ENCODE measurements around the gene SNU13.
"Not testable (repeated sequence)": the region's sequence is repeated elsewhere in the genome, so short reads cannot be mapped to it uniquely, and the experiment has no call there.

The SNU13 gene

GRCh38 chr22:41688365-41689211 is at the start of gene SNU13:
TSS of gene SNU13 (minus strand) at chr22:41688867. CDS start at chr22:41688796, 71 bp downstream.
- DNase-seq (ENCODE audit: low read depth) = peak; percentile 84

DNA sequence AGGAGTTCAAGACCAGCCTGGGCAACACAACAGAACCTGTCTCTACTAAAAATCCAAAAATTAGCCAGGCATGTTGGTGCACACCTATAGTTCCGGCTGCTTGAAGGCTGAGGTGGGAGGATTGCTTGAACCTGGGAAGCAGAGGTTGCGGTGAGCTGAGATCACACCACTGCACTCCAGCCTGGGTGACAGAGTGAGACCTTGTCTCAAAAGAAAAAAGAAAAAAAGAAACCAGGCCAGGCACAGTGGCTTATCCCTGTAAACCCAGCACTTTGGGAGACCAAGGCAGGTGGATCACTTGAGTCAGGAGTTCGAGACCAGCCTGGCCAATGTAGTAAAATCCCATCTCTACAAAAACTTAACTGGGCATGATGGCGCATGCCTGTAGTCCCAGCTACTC is 44.6 kb upstream of the SNU13 start:
- not testable (repeated sequence) for DNase-seq (ENCODE audit: low read depth)

- no peak for DNase-seq (ENCODE audit: low read depth)
These were observed 43.6 kb upstream of the SNU13 start for GRCh38 chr22:41732096-41732772.

DNA sequence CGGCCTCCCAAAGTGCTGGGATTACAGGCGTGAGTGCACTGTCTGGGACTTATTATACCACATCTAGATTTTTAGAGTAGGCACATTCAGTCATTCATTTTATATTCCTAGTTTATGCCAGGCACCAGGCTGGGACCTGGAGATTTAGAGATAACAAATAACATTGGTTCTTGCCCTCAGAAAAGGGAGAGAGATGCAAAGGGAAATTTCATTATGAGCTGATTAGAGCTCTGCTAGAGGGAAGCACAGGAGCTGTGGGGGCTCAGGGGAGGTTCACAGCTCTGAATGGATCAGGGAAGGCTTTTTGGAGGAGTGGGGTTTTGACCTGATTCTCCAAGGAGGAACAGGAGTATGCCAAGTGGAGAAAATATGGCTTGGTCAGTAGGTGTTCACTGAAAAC is 42.9 kb upstream of the SNU13 start:
- no peak for DNase-seq (ENCODE audit: low read depth)

GRCh38 chr22:41725510-41726110 is 36.9 kb upstream of the SNU13 start:
- DNase-seq (ENCODE audit: low read depth) = no peak

DNA sequence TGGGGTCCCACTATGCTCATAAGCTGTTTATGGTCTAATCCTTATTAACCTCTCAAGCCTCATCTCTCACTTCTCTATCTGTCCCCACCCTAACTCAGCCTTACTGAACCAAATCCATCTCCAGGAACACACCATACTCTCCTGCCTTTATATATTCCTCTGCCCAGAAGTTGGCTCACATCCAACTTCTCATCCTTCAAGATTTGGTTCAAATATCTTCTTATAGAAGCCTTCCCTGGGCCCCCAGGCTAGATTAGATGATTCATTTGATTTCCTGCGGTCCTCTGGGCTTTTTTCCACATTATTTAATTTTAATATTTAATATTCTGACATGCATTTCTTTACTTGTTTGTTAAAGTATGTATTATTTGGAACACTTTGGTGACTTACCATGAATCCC is 33.8 kb upstream of the SNU13 start:
- no peak for DNase-seq (ENCODE audit: low read depth)

DNA sequence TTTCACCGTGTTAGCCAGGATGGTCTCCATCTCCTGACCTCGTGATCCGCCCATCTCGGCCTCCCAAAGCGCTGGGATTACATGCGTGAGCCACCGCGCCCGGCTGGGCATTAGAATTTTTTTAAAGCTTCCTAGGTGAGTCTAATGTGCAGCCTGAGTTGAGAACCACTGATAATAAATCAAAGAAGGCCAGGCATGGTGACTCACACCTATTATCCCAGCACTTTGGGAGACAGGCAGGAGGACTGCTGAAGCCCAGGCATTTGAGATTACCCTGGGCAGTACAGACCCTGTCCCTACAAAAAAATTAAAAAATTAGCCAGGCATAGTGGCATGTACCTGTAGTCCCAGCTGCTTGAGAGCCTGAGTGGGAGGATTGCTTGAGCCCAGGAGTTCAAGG is 24.3 kb upstream of the SNU13 start:
- DNase-seq (ENCODE audit: low read depth) = no peak

DNA sequence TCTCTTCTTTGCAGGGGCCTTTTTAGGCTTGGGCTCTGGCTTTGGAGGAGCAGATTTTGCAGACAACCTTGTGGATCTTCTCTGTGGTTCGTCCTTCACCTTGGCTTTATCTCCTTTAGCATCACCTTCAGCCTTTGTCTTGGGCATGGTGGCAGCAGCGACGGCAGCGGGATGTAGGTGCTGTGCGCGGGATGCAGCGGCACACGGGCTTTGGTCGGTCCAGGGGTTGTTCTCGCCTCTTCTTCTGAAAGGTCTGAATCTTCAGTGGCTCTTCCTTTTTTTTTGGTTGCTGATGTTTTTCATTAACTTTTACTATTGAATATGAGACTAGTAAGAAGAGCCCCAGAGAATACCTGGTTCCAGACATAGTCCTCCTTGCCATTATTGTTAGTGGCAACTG is 20.7 kb upstream of the SNU13 start:
- no peak for DNase-seq (ENCODE audit: low read depth)

DNA sequence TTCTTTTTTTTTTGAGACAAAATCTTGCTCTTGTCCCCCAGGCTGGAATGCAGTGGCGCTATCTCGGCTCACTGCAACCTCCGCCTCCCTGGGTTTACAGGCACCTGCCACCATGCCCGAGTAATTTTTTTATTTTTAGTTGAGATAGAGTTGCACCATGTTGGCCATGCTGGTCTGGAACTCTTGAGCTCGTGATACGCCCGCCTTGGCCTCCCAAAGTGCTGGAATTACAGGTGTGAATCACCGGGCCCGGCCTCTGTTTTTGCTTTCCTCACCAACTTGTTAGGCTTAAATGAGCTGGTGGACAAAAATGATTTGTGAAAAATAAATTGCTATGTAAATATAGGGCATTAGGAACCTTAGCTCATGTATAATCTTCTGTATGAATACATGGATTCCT is 14.1 kb upstream of the SNU13 start:
- DNase-seq (ENCODE audit: low read depth) = no peak

- no peak for DNase-seq (ENCODE audit: low read depth)
These were observed 11.4 kb upstream of the SNU13 start for GRCh38 chr22:41700108-41700364.

- DNase-seq (ENCODE audit: low read depth) = peak; percentile 85
These were observed 10.8 kb upstream of the SNU13 start, which contains the start of gene MEI1 for GRCh38 chr22:41699264-41700107. TSS of gene MEI1 (plus strand) at chr22:41699503. CDS start at chr22:41699539, 36 bp downstream.

GRCh38 chr22:41697126-41697775 is 8.6 kb upstream of the SNU13 start:
- peak; percentile 92 for DNase-seq (ENCODE audit: low read depth)

DNA sequence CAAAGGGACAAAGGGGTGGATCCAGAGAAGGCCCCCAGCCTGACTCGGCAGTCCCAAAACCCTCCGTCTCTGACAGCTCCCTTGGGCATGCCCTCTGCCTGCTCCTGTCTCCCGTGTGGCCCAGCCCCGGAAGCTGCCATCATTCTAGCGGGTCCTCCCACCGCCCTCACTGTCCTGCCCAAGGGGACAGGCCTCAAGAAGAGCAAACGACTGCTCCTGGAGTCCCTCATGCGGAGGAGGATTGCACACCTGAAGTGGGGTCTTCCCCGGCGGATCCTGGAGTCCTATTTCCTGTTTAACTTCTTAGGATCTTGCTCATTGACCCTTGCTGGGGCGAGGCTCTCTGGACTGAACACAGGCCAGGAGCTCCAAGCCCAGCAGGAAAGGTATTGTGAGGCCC is 8.0 kb upstream of the SNU13 start:
- DNase-seq (ENCODE audit: low read depth) = no peak

- DNase-seq (ENCODE audit: low read depth) = no peak
These were observed 6.5 kb upstream of the SNU13 start for GRCh38 chr22:41695211-41695610.

DNA sequence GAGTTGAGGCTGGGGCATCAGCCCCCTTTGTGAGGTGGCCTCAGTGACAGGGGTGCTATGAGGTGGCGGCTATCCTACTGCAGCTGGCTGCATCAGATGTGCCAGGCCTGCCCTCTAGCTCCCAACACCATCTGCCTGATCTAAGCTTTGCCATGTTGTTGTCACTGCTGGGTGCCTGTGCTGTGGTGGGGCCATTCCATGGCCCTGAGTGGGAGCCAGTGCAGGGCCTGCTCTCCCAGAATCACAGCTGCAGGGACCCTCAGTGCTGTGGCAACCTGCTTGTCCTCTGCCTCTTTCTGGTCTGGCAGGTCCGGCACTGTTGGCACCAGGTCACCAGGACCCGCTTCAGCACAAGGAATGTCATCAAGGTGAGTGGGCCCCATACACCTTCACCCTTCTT is 1.8 kb upstream of the SNU13 start:
- DNase-seq (ENCODE audit: low read depth) = no peak

GRCh38 chr22:41687901-41688364 is 734 bp downstream of the SNU13 start:
- DNase-seq (ENCODE audit: low read depth) = no peak

- not testable (repeated sequence) for DNase-seq (ENCODE audit: low read depth)
These were observed 1.8 kb downstream of the SNU13 start for GRCh38 chr22:41686890-41687289.

DNA sequence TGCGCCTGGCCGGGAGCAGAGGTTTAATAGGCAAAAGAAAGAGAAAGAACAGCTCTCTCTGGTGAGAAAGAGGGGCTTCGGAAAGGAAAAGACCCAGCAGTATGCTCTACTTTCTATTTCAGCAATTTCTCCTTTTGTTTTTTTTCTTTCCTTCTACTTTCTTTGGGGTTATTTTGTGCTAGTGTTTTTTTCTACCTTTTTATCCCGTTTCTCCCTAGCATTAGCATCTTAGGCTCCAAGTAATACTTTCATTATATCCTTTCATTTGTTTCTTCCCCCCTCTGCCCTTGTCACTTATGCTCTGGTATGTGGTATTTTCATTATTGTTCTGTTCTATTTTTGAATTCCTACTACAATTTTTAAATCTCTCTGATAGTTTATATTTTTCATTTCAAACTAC is 4.5 kb downstream of the SNU13 start:
- DNase-seq (ENCODE audit: low read depth) = no peak

DNA sequence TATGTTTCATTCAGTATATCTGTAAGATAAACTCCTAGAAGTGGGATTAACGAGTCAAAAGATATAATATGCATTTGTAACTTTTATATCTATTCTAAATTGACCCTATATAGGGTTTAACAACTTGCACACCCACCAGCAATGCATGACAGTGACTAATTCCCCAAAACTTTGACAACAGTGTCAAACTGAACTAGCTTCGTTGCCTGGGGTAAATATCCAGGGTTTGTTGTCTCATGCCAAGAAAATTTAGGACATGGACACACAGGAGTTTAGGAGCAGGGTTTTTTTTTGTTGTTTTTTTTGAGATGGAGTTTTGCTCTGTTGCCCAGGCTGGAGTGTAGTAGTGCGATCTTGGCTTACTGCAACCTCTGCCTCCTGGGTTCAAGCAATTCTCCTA is 5.1 kb downstream of the SNU13 start:
- no peak for DNase-seq (ENCODE audit: low read depth)

DNA sequence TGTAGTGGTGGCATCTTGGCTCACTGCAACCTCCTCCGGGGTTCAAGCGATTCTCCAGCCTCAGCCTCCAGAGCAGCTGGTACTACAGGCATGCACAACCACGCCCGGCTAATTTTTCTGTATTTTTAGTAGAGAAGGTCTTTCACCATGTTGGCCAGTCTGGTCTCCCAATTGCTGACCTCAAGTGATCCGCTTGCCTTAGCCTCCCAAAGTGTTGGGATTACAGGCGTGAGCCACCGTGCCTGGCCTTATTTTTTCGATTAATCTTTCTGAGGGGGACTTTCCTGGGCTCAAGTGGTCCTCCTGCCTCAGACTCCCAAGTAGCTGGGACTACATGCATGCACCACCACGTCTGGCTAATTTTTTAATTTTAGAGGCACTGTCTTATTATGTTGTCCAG is 5.6 kb downstream of the SNU13 start:
- DNase-seq (ENCODE audit: low read depth) = no peak

DNA sequence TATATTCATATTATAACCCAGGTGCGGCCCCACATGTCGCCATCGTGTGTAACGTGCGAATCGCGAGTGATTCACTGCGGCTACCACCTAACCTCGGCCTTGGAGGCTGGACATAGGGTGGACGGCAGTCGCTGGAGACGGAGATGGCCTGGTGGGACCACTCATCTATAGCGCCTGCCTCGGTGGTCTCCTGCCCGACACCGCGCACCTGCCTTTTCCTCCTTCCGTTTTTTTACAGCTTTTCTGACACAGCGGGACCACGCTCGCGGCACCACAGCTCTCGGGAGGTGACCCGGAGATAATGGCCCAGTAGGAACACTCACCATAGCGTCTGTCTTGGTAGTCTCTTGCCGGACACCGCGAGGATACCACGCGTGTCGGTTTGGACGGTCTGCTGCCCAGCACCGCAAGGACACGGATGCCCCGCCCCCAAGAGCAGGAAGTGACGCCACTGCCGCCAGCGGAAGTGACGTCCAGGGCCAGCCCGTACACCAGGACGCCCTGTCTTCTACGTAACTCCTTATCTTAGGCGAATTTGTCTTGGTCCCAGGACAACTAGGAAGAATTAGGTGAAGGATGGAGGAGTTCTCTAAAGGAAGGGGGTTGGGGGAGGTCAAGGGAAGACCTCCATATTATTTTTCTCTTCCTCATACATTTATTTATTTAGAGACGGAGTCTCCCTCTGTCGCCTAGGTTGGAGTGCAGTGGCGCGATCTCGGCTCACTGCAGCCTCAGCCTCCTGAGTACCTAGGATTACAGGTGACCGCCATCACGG is 6.4 kb downstream of the SNU13 start:
- DNase-seq (ENCODE audit: low read depth) = peak; percentile 67

Data from activated gamma-delta T cell treated with anti-CD3 and anti-CD28 coated beads, Interleukin-2, amount 50 U/mL, for 16 hours (primary cell).